Measurements from ENCODE around the gene HDHD5. TPM values are rescaled to one million over a fixed set of nuclear protein-coding genes. Genes with fewer than 3 reads are reported as not detected.
A peak's percentile ranks its signal among the peaks of the same experiment; 100 is the strongest.

Gene HDHD5
- total RNA-seq, 4 donors from 2014 or later = 21.6 to 37.8 (median 25.8) TPM

DNA sequence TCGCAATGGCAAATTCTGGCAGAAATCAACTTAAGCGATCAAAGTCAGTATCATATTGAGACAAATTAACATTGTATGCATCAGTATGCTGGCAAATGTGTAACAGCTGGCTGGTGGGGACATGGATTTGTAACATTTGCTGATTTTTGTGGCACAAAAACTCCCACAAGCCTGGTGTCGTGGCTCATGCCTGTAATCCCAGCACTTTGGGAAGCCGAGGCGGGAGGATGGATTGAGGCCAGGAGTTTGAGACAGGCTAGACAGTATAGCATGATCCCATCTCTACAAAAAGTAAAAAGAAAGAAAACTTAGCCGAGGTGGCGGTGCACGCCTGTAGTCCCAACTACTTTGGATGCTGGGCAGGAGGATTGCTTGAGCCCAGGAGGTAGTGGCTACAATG, 17.6 kb upstream of the HDHD5 start:
- H3K9me3 ChIP-seq = no peaks in the 10 kb centered on the region
- H3K4me3 ChIP-seq (replicated peaks in 1 of 3) = no peak overlapping the region
- TF ChIP-seq POLR2A (IDR thresholded peaks at IDR 0.05) = no peak
- TF ChIP-seq, protein P1, sequence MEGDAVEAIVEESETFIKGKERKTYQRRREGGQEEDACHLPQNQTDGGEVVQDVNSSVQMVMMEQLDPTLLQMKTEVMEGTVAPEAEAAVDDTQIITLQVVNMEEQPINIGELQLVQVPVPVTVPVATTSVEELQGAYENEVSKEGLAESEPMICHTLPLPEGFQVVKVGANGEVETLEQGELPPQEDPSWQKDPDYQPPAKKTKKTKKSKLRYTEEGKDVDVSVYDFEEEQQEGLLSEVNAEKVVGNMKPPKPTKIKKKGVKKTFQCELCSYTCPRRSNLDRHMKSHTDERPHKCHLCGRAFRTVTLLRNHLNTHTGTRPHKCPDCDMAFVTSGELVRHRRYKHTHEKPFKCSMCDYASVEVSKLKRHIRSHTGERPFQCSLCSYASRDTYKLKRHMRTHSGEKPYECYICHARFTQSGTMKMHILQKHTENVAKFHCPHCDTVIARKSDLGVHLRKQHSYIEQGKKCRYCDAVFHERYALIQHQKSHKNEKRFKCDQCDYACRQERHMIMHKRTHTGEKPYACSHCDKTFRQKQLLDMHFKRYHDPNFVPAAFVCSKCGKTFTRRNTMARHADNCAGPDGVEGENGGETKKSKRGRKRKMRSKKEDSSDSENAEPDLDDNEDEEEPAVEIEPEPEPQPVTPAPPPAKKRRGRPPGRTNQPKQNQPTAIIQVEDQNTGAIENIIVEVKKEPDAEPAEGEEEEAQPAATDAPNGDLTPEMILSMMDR (IDR thresholded peaks at IDR 0.05) = no peak
- H3K4me1 ChIP-seq = peaks cover 0 to 10% of the 10 kb centered on the region in 2 donors
- H3K27ac ChIP-seq = no peak overlapping the region
- no peak for DNase-seq
- no peaks in the 10 kb centered on the region for H3K27me3 ChIP-seq
- intact Hi-C loops (cut with DNase I) = no loop called here
- 92 to 94% methylated on average over 8 of the region's 8 CpGs for WGBS, 2 donors
- H3K36me3 ChIP-seq = no peaks in the 10 kb centered on the region

DNA sequence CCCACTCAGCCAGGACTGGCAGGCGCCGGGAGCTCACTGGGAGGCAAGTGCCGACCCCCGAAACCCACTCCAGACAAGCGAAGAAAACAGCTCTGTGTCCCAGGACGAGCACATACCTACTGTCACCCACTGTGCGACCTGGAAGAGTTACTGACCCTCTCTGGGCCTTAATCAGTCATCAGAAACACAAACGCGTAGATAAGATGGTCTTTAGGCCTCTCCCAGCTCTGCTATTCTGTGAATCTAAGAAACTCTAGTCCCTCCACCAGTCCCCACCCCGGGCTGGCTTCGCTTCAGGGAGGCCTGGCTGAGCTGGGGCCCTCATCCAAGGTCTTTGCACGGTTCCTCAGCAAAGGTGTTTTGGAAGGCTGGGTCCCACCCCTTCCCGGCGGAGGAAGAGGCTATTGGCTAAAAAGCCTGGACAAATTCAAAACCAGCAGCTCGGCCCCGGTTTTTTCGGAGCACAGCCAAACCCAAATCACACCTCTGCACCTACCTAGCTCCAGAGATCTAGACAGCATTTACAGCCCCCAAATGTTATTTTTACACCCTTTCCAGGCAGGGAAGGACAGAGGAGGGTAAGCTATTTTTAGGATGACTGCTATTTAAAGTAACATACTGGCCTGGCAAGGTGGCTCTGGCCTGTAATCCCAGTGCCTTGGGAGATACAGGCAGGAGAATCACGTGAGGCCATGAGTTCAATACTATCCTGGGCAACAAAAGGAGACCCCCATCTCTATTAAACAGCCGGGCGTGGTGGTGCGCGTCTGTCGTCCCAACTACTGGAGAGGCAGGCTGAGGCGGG, 13.2 kb upstream of the HDHD5 start:
- Histone ChIP-seq H3K36me3 (no peaks in the 10 kb centered on the region), H3K4me1 (peaks cover 0 to 15% of the 10 kb centered on the region in 2 donors), H3K27me3 (no peaks in the 10 kb centered on the region), H3K9me3 (no peaks in the 10 kb centered on the region), H3K4me3 (replicated peaks in 1 of 3) (peak overlapping the region in 2 of 3 donors; percentile 27 to 61), H3K27ac (peak overlapping the region; percentile 84 to 98 (median 95))
- WGBS, 2 donors = 38 to 42% methylated on average over 22 to 24 of the region's 24 CpGs
- intact Hi-C loops (cut with DNase I) = loop anchor here (5.0 kb wide), 1 partner anchor 330 kb away; no protein-coding TSS in a partner anchor
- DNase-seq = peak; percentile 70 to 80
- TF ChIP-seq POLR2A (IDR thresholded peaks at IDR 0.05) = no peak
- TF ChIP-seq, protein P1 (IDR thresholded peaks at IDR 0.05) = peak in 3 of 6 experiments; percentile 8 to 87 (median 53)

GRCh38 chr22:17171153-17172028, 12.3 kb upstream of the HDHD5 start:
- 1 to 3% methylated on average over 20 to 45 of the region's 83 CpGs for WGBS, 2 donors
- Histone ChIP-seq H3K4me1 (peaks cover 0 to 15% of the 10 kb centered on the region in 2 donors), H3K4me3 (replicated peaks in 1 of 3) (peak overlapping the region; percentile 46 to 61 (median 59)), H3K27me3 (no peaks in the 10 kb centered on the region), H3K27ac (peak overlapping the region; percentile 84 to 98 (median 95)), H3K9me3 (no peaks in the 10 kb centered on the region), H3K36me3 (no peaks in the 10 kb centered on the region)
- intact Hi-C loops (cut with DNase I) = loop anchor here (5.0 kb wide), 1 partner anchor 331 kb away; no protein-coding TSS in a partner anchor
- TF ChIP-seq POLR2A (IDR thresholded peaks at IDR 0.05) = peak in 1 of 2 donors; percentile 63
- TF ChIP-seq, protein P1 (IDR thresholded peaks at IDR 0.05) = peak; percentile 45 to 91 (median 72)
- peak; percentile 87 to 90 for DNase-seq

- Histone ChIP-seq H3K4me1 (peaks cover 0 to 13% of the 10 kb centered on the region in 2 donors), H3K27me3 (no peaks in the 10 kb centered on the region), H3K9me3 (no peaks in the 10 kb centered on the region), H3K27ac (no peak overlapping the region), H3K4me3 (replicated peaks in 1 of 3) (no peak overlapping the region), H3K36me3 (no peaks in the 10 kb centered on the region)
- TF ChIP-seq POLR2A (IDR thresholded peaks at IDR 0.05) = no peak
- TF ChIP-seq, protein P1 (IDR thresholded peaks at IDR 0.05) = no peak
- WGBS, 2 donors = 45% methylated on average over 6 to 7 of the region's 7 CpGs
- DNase-seq = peak; percentile 27 to 40
- intact Hi-C loops (cut with DNase I) = loop anchor here (5.0 kb wide), 1 partner anchor 90 kb away; no protein-coding TSS in a partner anchor
Observed at GRCh38 chr22:17167486-17167885, 8.4 kb upstream of the HDHD5 start.

All from thyroid gland (tissue), 4 donors.